Ishikawa (cell line): ENCODE measurements around the gene RYR2.

Experiments
- CEBPB ChIP-seq: IDR thresholded peaks from 2 replicates; pipeline ENCODE4 v1.6.1; 2012
- EP300 ChIP-seq: IDR thresholded peaks from 2 replicates; pipeline ENCODE4 v1.6.1; 2012; ENCODE audit warnings: borderline replicate concordance
- YY1 ChIP-seq: IDR thresholded peaks from 2 replicates; pipeline ENCODE4 v1.6.1; 2012; ENCODE audit warnings: low read depth
- ZBTB7A ChIP-seq: IDR thresholded peaks from 2 replicates; pipeline ENCODE4 v1.6.1; 2012; ENCODE audit warnings: low read depth
- TF ChIP-seq, protein P1 (sequence below): IDR thresholded peaks from 2 replicates; pipeline ENCODE4 v1.6.1; 2012; ENCODE audit warnings: low read depth, mild to moderate bottlenecking

DNA sequence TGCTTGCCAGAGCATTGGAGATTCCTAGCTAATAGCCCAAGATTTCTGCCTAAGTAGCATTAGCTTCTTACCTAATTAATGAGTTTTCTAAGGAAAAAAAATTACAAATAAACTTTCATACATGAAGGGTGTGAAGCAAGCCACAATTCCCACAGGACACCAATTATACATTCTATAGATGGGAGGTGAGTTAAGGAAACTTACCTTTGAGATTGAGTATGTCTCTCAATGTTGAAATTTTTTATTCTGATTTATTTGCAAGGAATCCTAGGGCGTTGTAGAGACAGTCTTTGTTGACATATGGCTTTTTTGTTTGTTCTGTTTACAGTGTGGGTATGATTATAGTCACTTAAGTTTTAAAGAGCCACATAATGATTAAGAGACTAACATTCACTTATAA, 313.0 kb downstream of the RYR2 start:
- TF ChIP-seq YY1 (no peak), CEBPB (no peak), EP300 (no peak), ZBTB7A (no peak)
- TF ChIP-seq, protein P1, sequence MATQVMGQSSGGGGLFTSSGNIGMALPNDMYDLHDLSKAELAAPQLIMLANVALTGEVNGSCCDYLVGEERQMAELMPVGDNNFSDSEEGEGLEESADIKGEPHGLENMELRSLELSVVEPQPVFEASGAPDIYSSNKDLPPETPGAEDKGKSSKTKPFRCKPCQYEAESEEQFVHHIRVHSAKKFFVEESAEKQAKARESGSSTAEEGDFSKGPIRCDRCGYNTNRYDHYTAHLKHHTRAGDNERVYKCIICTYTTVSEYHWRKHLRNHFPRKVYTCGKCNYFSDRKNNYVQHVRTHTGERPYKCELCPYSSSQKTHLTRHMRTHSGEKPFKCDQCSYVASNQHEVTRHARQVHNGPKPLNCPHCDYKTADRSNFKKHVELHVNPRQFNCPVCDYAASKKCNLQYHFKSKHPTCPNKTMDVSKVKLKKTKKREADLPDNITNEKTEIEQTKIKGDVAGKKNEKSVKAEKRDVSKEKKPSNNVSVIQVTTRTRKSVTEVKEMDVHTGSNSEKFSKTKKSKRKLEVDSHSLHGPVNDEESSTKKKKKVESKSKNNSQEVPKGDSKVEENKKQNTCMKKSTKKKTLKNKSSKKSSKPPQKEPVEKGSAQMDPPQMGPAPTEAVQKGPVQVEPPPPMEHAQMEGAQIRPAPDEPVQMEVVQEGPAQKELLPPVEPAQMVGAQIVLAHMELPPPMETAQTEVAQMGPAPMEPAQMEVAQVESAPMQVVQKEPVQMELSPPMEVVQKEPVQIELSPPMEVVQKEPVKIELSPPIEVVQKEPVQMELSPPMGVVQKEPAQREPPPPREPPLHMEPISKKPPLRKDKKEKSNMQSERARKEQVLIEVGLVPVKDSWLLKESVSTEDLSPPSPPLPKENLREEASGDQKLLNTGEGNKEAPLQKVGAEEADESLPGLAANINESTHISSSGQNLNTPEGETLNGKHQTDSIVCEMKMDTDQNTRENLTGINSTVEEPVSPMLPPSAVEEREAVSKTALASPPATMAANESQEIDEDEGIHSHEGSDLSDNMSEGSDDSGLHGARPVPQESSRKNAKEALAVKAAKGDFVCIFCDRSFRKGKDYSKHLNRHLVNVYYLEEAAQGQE, result no peak
